Hepatocyte (in vitro differentiated cells): Measurements from ENCODE around the gene SHOC1. TPM values are rescaled to one million over a fixed set of nuclear protein-coding genes. Genes with fewer than 3 reads are reported as not detected.

ENCODE experiments used
- DNase-seq: peaks from one replicate; pipeline ENCODE4 v3.0.0-alpha.2; 2016; ENCODE audit warnings: low spot score
- H2AFZ ChIP-seq: fragments of 200-600 bp; sonication (generic); 2 replicates; pipeline ENCODE4 v1.6.0; 2016; ENCODE audit warnings: antibody characterized with exemption, mild to moderate bottlenecking
- H3K27ac ChIP-seq: fragments of 200-600 bp; sonication (generic); 2 replicates; pipeline ENCODE4 v1.5.1; 2016; ENCODE audit warnings: mild to moderate bottlenecking
- H3K27me3 ChIP-seq: fragments of 200-600 bp; sonication (generic); 2 replicates; pipeline ENCODE4 v1.6.1; 2016
- H3K36me3 ChIP-seq: fragments of 200-600 bp; sonication (generic); replicated peaks from 2 replicates; pipeline ENCODE4 v1.5.1; 2016; ENCODE audit warnings: low read depth; ENCODE audit not compliant: insufficient read depth
- H3K4me1 ChIP-seq: fragments of 200-600 bp; sonication (generic); 2 replicates; pipeline ENCODE4 v1.5.1; 2016; ENCODE audit warnings: mild to moderate bottlenecking, moderate library complexity; ENCODE audit not compliant: insufficient read depth
- H3K4me2 ChIP-seq: fragments of 200-600 bp; sonication (generic); 2 replicates; pipeline ENCODE4 v1.6.0; 2016
- H3K4me3 ChIP-seq: fragments of 200-600 bp; sonication (generic); 2 replicates; pipeline ENCODE4 v1.5.1; 2016; ENCODE audit warnings: mild to moderate bottlenecking
- H3K79me2 ChIP-seq: fragments of 200-600 bp; sonication (generic); 2 replicates; pipeline ENCODE4 v1.6.0; 2017; ENCODE audit warnings: mild to moderate bottlenecking
- H3K9me2 ChIP-seq: fragments of 200-600 bp; sonication (generic); replicated peaks from 2 replicates; pipeline ENCODE4 v1.6.0; 2017; ENCODE audit warnings: mild to moderate bottlenecking; ENCODE audit not compliant: insufficient read depth
- H3K9me3 ChIP-seq: fragments of 200-600 bp; sonication (generic); 2 replicates; pipeline ENCODE4 v1.5.1; 2016; ENCODE audit warnings: low read depth, mild to moderate bottlenecking
- H4K20me1 ChIP-seq: fragments of 200-600 bp; sonication (generic); 2 replicates; pipeline ENCODE4 v1.6.0; 2016; ENCODE audit warnings: mild to moderate bottlenecking; ENCODE audit not compliant: insufficient read depth, poor library complexity, severe bottlenecking
- EZH2 ChIP-seq: fragments of 200-600 bp; sonication (generic); IDR thresholded peaks from 2 replicates; pipeline ENCODE4 v1.6.1; 2016; ENCODE audit warnings: antibody characterized with exemption, mild to moderate bottlenecking, borderline replicate concordance
- EZH2phosphoT487 ChIP-seq: fragments of 200-600 bp; sonication (generic); IDR thresholded peaks from one replicate; pipeline ENCODE4 v1.6.1; 2018; ENCODE audit warnings: antibody characterized with exemption, mild to moderate bottlenecking, low read depth, moderate library complexity; ENCODE audit not compliant: unreplicated experiment, severe bottlenecking
- WGBS: methylation state at CpG from one replicate; pipeline ENCODE4 v1.1.6; 2016; ENCODE audit warnings: low lambda C conversion rate; ENCODE audit errors: missing lambda C conversion rate; 5-methylcytosine and 5-hydroxymethylcytosine counted together
- polyA plus RNA-seq: library from polyadenylated mRNA; unstranded; fragments of >200 nt; fragmentation: Nextera tagmentation; extraction: Ambion mirVana; gene quantifications from 2 replicates; pipeline ENCODE4 v1.2.1, GENCODE V29; 2016
- total RNA-seq: library from RNA; depleted of rRNA; stranded (reverse); fragments of >200 nt; gene quantifications from 2 replicates; pipeline ENCODE4 v1.2.3, GENCODE V29; 2014
- TF ChIP-seq, protein P1 (sequence below): fragments of 200-600 bp; sonication (generic); IDR thresholded peaks from 2 replicates; pipeline ENCODE4 v1.5.1; 2016; ENCODE audit warnings: antibody characterized with exemption, mild to moderate bottlenecking; ENCODE audit not compliant: poor library complexity

SHOC1 gene
- total and polyA plus RNA-seq, 2 experiments from 2014 or later: 0.12 to 0.37 TPM

DNA sequence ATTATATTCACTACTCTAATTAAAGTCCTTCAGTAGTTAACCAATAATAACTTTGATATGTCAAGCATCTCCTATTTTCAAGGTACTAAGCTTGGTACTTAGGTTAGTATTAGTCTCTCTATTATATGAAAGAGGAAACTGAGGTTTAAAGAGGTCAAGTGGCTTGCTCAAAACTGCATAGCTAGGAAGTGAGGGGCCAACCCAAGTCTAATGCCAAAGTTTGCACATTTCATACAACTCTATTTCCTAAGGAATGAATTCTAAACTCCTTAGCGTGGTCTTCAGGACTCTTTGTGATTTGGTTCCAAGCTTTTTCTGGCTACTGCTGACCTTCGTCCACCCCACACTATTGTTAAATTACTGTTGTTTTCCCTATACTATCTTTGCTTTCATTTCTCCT lies 9.9 kb upstream of the SHOC1 start:
- H3K4me3 ChIP-seq: no peak overlapping the region
- H4K20me1 ChIP-seq: no peaks in the 10 kb centered on the region
- H3K79me2 ChIP-seq: no peaks in the 10 kb centered on the region
- DNase-seq: no peak
- WGBS: 94% methylated on average over 2 of the region's 2 CpGs
- no peak overlapping the region for H3K4me2 ChIP-seq
- TF ChIP-seq EZH2phosphoT487 (no peak), EZH2 (no peak)
- TF ChIP-seq, protein P1, sequence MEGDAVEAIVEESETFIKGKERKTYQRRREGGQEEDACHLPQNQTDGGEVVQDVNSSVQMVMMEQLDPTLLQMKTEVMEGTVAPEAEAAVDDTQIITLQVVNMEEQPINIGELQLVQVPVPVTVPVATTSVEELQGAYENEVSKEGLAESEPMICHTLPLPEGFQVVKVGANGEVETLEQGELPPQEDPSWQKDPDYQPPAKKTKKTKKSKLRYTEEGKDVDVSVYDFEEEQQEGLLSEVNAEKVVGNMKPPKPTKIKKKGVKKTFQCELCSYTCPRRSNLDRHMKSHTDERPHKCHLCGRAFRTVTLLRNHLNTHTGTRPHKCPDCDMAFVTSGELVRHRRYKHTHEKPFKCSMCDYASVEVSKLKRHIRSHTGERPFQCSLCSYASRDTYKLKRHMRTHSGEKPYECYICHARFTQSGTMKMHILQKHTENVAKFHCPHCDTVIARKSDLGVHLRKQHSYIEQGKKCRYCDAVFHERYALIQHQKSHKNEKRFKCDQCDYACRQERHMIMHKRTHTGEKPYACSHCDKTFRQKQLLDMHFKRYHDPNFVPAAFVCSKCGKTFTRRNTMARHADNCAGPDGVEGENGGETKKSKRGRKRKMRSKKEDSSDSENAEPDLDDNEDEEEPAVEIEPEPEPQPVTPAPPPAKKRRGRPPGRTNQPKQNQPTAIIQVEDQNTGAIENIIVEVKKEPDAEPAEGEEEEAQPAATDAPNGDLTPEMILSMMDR: no peak
- no peak overlapping the region for H3K27ac ChIP-seq
- no peaks in the 10 kb centered on the region for H3K27me3 ChIP-seq
- no peaks in the 10 kb centered on the region for H3K36me3 ChIP-seq
- H3K9me3 ChIP-seq: no peaks in the 10 kb centered on the region
- no peaks in the 10 kb centered on the region for H3K9me2 ChIP-seq
- no peaks in the 10 kb centered on the region for H3K4me1 ChIP-seq
- no peak overlapping the region for H2AFZ ChIP-seq

DNA sequence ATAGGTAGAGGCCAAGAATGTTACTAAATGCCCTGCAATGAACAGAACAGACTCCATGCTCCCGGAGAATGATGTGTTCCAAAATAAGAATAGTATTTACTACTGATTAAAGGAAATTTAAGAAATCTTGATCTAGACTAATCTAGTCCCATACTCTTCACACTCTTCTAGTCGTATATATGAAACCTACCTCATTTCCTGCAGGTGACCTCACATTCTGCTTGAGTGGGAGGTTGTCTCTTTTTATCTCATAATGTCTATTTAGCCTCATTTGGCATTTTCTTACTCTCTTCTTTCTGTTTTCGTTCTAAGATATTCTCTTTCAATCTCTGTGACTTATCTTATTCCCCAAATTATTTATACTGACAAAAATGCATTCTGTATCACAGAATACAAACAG lies 9.2 kb upstream of the SHOC1 start:
- Histone ChIP-seq H3K4me2 (no peak overlapping the region), H3K36me3 (no peaks in the 10 kb centered on the region), H3K4me3 (no peak overlapping the region), H3K79me2 (no peaks in the 10 kb centered on the region), H3K4me1 (no peaks in the 10 kb centered on the region), H3K9me2 (no peaks in the 10 kb centered on the region), H4K20me1 (no peaks in the 10 kb centered on the region), H3K27me3 (no peaks in the 10 kb centered on the region), H3K27ac (no peak overlapping the region), H3K9me3 (no peaks in the 10 kb centered on the region), H2AFZ (no peak overlapping the region)
- WGBS: 86% methylated on average over 3 of the region's 3 CpGs
- TF ChIP-seq EZH2phosphoT487: no peak
- TF ChIP-seq, protein P1: no peak
- TF ChIP-seq EZH2: no peak
- no peak for DNase-seq

GRCh38 chr9:111799915-111800526 lies 5.3 kb upstream of the SHOC1 start:
- no peaks in the 10 kb centered on the region for H3K9me3 ChIP-seq
- no peak overlapping the region for H2AFZ ChIP-seq
- H4K20me1 ChIP-seq: no peaks in the 10 kb centered on the region
- H3K36me3 ChIP-seq: no peaks in the 10 kb centered on the region
- no peaks in the 10 kb centered on the region for H3K4me1 ChIP-seq
- H3K9me2 ChIP-seq: no peaks in the 10 kb centered on the region
- no peak overlapping the region for H3K4me3 ChIP-seq
- TF ChIP-seq, protein P1: no peak
- no peak for TF ChIP-seq EZH2
- TF ChIP-seq EZH2phosphoT487: no peak
- no peaks in the 10 kb centered on the region for H3K27me3 ChIP-seq
- no peak for DNase-seq
- no peak overlapping the region for H3K27ac ChIP-seq
- H3K79me2 ChIP-seq: no peaks in the 10 kb centered on the region
- no peak overlapping the region for H3K4me2 ChIP-seq
- WGBS: 83% methylated on average over 1 of the region's 1 CpG

GRCh38 chr9:111799506-111799905 lies 4.8 kb upstream of the SHOC1 start:
- H4K20me1 ChIP-seq: no peaks in the 10 kb centered on the region
- H3K36me3 ChIP-seq: no peaks in the 10 kb centered on the region
- DNase-seq: no peak
- no peaks in the 10 kb centered on the region for H3K79me2 ChIP-seq
- no peak overlapping the region for H3K27ac ChIP-seq
- no peaks in the 10 kb centered on the region for H3K4me1 ChIP-seq
- no peak overlapping the region for H3K4me3 ChIP-seq
- H3K27me3 ChIP-seq: no peaks in the 10 kb centered on the region
- H3K4me2 ChIP-seq: no peak overlapping the region
- H3K9me3 ChIP-seq: no peaks in the 10 kb centered on the region
- TF ChIP-seq, protein P1: no peak
- TF ChIP-seq EZH2phosphoT487 (no peak), EZH2 (no peak)
- H2AFZ ChIP-seq: no peak overlapping the region
- no peaks in the 10 kb centered on the region for H3K9me2 ChIP-seq
